ENCODE results near the gene KRTAP5-7. TPM values are rescaled to one million over a fixed set of nuclear protein-coding genes. Genes with fewer than 3 reads are reported as not detected.
"Not testable (repeated sequence)": the region's sequence is repeated elsewhere in the genome, so short reads cannot be mapped to it uniquely, and the experiment has no call there.

KRTAP5-7 gene
- not detected for total RNA-seq (2021; ENCODE audit: unreplicated experiment)
- polyA plus RNA-seq (2012), result not detected in 2 replicates
- percentile 34 among the genes with signal in this experiment for Bru-seq, nascent RNA
- BruChase-seq, experiment 1, labeled RNA remaining after a 6-hour chase, result percentile 29 among the genes with signal in this experiment
- percentile 29 among the genes with signal in this experiment for BruChase-seq, experiment 2, labeled RNA remaining after a 2-hour chase
- long read RNA-seq, result 0 reads

GRCh38 chr11:71526796-71527575 lies at the start of gene KRTAP5-7:
KRTAP5-7 (plus strand) TSS chr11:71527267; CDS start chr11:71527301, 34 bp downstream.
- H3K9me3 ChIP-seq (ENCODE audit: control insufficient read depth in 1 of 2, insufficient read depth in 1 of 2, low read depth in 1 of 2, low read length in 2 of 2); H3K27ac ChIP-seq (ENCODE audit: low read depth, low read length); H3K79me2 ChIP-seq (ENCODE audit: insufficient read depth, low read length); CTCF ChIA-PET; H2AFZ ChIP-seq (ENCODE audit: low read depth, low read length, poor library complexity, severe bottlenecking); H3K27me3 ChIP-seq (ENCODE audit: insufficient read depth, low read length); ATAC-seq; DNase-seq (ENCODE audit: low read depth, low spot score); BruUV-seq (replicated peaks); intact Hi-C loops (cut with micrococcal nuclease); H3K9me2 ChIP-seq (ENCODE audit: insufficient read depth); H3K36me3 ChIP-seq (ENCODE audit: control insufficient read depth in 1 of 2, insufficient read depth in 2 of 2, low read length in 2 of 2); RAD21 ChIA-PET (ENCODE audit: low non-redundant PET in 1 of 2, low total read pairs in 2 of 2, uncharacterized antibody in 2 of 2, unreplicated experiment in 2 of 2); H3K4me2 ChIP-seq (ENCODE audit: low read length); H4K20me1 ChIP-seq (ENCODE audit: insufficient read depth); POLR2A ChIA-PET; H3K4me1 ChIP-seq (ENCODE audit: control insufficient read depth in 1 of 2, insufficient read depth in 2 of 2, low read length in 2 of 2); H3K4me3 ChIP-seq (replicated peaks in 1 of 2; ENCODE audit: low read depth in 1 of 2, low read length in 2 of 2); H3K9ac ChIP-seq (ENCODE audit: low read length): not testable (repeated sequence)

GRCh38 chr11:71477641-71478527 lies 49.2 kb upstream of the KRTAP5-7 start:
- CTCF ChIA-PET, result no interaction called here
- no peak for TF ChIP-seq ELF1 (IDR thresholded peaks at IDR 0.05; ENCODE audit: borderline replicate concordance, low read depth)
- TF ChIP-seq SIN3A (IDR thresholded peaks at IDR 0.05; ENCODE audit: low read depth), result no peak
- no peak for TF ChIP-seq EZH2phosphoT487 (IDR thresholded peaks at IDR 0.05; ENCODE audit: borderline replicate concordance)
- no peak for TF ChIP-seq ZFX (IDR thresholded peaks at IDR 0.05)
- no peak for TF ChIP-seq RAD21 (IDR thresholded peaks at IDR 0.05; ENCODE audit: low read depth)
- TF ChIP-seq, protein P1, sequence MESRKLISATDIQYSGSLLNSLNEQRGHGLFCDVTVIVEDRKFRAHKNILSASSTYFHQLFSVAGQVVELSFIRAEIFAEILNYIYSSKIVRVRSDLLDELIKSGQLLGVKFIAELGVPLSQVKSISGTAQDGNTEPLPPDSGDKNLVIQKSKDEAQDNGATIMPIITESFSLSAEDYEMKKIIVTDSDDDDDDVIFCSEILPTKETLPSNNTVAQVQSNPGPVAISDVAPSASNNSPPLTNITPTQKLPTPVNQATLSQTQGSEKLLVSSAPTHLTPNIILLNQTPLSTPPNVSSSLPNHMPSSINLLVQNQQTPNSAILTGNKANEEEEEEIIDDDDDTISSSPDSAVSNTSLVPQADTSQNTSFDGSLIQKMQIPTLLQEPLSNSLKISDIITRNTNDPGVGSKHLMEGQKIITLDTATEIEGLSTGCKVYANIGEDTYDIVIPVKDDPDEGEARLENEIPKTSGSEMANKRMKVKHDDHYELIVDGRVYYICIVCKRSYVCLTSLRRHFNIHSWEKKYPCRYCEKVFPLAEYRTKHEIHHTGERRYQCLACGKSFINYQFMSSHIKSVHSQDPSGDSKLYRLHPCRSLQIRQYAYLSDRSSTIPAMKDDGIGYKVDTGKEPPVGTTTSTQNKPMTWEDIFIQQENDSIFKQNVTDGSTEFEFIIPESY (IDR thresholded peaks at IDR 0.05; ENCODE audit: extremely low read depth, insufficient replicate concordance, low read length), result no peak
- TF ChIP-seq REST (IDR thresholded peaks at IDR 0.05; ENCODE audit: low read depth), result no peak

More at GRCh38 chr11:71477641-71478527, 49.2 kb upstream of the KRTAP5-7 start:
- Histone ChIP-seq H2AFZ (ENCODE audit: low read depth, low read length, poor library complexity, severe bottlenecking) (no peak overlapping the region), H3K36me3 (ENCODE audit: control insufficient read depth in 1 of 2, insufficient read depth in 2 of 2, low read length in 2 of 2) (peaks cover 3 to 7% of the 10 kb centered on the region in 2 experiments; a peak in 2 of 4 replicates), H3K4me2 (ENCODE audit: low read length) (no peak overlapping the region), H3K27ac (ENCODE audit: low read depth, low read length) (no peak overlapping the region), H3K79me2 (ENCODE audit: insufficient read depth, low read length) (no peaks in the 10 kb centered on the region), H3K27me3 (ENCODE audit: insufficient read depth, low read length) (no peaks in the 10 kb centered on the region), H3K9ac (ENCODE audit: low read length) (no peak overlapping the region), H3K4me1 (ENCODE audit: control insufficient read depth in 1 of 2, insufficient read depth in 2 of 2, low read length in 2 of 2) (no peaks in the 10 kb centered on the region), H3K4me3 (replicated peaks in 1 of 2; ENCODE audit: low read depth in 1 of 2, low read length in 2 of 2) (no peak overlapping the region), H3K9me2 (ENCODE audit: insufficient read depth) (no peaks in the 10 kb centered on the region), H3K9me3 (ENCODE audit: control insufficient read depth in 1 of 2, insufficient read depth in 1 of 2, low read depth in 1 of 2, low read length in 2 of 2) (no peaks in the 10 kb centered on the region), H4K20me1 (ENCODE audit: insufficient read depth) (no peaks in the 10 kb centered on the region)
- no TSS peak for BruUV-seq (replicated peaks)
- RAD21 ChIA-PET (ENCODE audit: low non-redundant PET in 1 of 2, low total read pairs in 2 of 2, uncharacterized antibody in 2 of 2, unreplicated experiment in 2 of 2), result interaction anchor here in 1 of 2 experiments (0.5 kb wide), 1 partner anchor 13 kb away, joined by 4 read pairs; no protein-coding TSS in a partner anchor
- ATAC-seq (peak; percentile 46; the same call in 1 of the 2 replicates), DNase-seq (ENCODE audit: low read depth, low spot score) (no peak)
- intact Hi-C loops (cut with micrococcal nuclease), result no loop called here
- POLR2A ChIA-PET, result no interaction called here
